ENCODE data around the gene ZNF273. TPM values are rescaled to one million over a fixed set of nuclear protein-coding genes. Genes with fewer than 3 reads are reported as not detected.

Gene ZNF273
- total RNA-seq, 4 donors from 2014 or later = 0.29 to 9.3 (median 2.3) TPM

GRCh38 chr7:64863969-64864368 is 39.1 kb upstream of the ZNF273 start:
- DNase-seq (no peak), ATAC-seq (no peak)
- no peaks in the 10 kb centered on the region for H3K36me3 ChIP-seq
- no peaks in the 10 kb centered on the region for H3K4me1 ChIP-seq
- no peak for TF ChIP-seq CTCF (IDR thresholded peaks at IDR 0.05 in 4 of 5, conservative IDR thresholded peaks at IDR 0.05 in 1 of 5)
- TF ChIP-seq POLR2A (IDR thresholded peaks at IDR 0.05) = no peak
- no peaks in the 10 kb centered on the region for H3K27me3 ChIP-seq
- no peak overlapping the region for H3K27ac ChIP-seq
- H3K9me3 ChIP-seq = no peaks in the 10 kb centered on the region
- intact Hi-C loops (cut with DNase I; ENCODE audit: low total_unique reads) (no loop called here), in situ Hi-C loops (cut with MboI; ENCODE audit: low sequenced_read_pairs in 4 of 4) (no loop called here)
- no peak overlapping the region for H3K4me3 ChIP-seq

GRCh38 chr7:64867863-64868440 is 35.1 kb upstream of the ZNF273 start:
- in situ Hi-C loops (cut with MboI; ENCODE audit: low sequenced_read_pairs in 4 of 4) (no loop called here), intact Hi-C loops (cut with DNase I; ENCODE audit: low total_unique reads) (no loop called here)
- TF ChIP-seq CTCF (IDR thresholded peaks at IDR 0.05 in 4 of 5, conservative IDR thresholded peaks at IDR 0.05 in 1 of 5) (no peak), POLR2A (IDR thresholded peaks at IDR 0.05) (no peak)
- no peak overlapping the region for H3K4me3 ChIP-seq
- H3K27ac ChIP-seq = no peak overlapping the region
- no peak for DNase-seq
- H3K27me3 ChIP-seq = no peaks in the 10 kb centered on the region
- ATAC-seq = no peak
- no peaks in the 10 kb centered on the region for H3K36me3 ChIP-seq
- no peaks in the 10 kb centered on the region for H3K4me1 ChIP-seq
- H3K9me3 ChIP-seq = no peaks in the 10 kb centered on the region

- Histone ChIP-seq H3K27me3 (no peaks in the 10 kb centered on the region), H3K36me3 (no peaks in the 10 kb centered on the region), H3K4me1 (no peaks in the 10 kb centered on the region), H3K9me3 (no peaks in the 10 kb centered on the region), H3K27ac (no peak overlapping the region), H3K4me3 (no peak overlapping the region)
- TF ChIP-seq CTCF (IDR thresholded peaks at IDR 0.05 in 4 of 5, conservative IDR thresholded peaks at IDR 0.05 in 1 of 5) (no peak), POLR2A (IDR thresholded peaks at IDR 0.05) (no peak)
- no peak for ATAC-seq
- DNase-seq = no peak
- intact Hi-C loops (cut with DNase I; ENCODE audit: low total_unique reads) = no loop called here
- in situ Hi-C loops (cut with MboI; ENCODE audit: low sequenced_read_pairs in 4 of 4) = no loop called here
Observed at GRCh38 chr7:64868499-64868898, 34.6 kb upstream of the ZNF273 start.

- no peaks in the 10 kb centered on the region for H3K27me3 ChIP-seq
- in situ Hi-C loops (cut with MboI; ENCODE audit: low sequenced_read_pairs in 4 of 4) = no loop called here
- no peak for TF ChIP-seq CTCF (IDR thresholded peaks at IDR 0.05 in 4 of 5, conservative IDR thresholded peaks at IDR 0.05 in 1 of 5)
- TF ChIP-seq POLR2A (IDR thresholded peaks at IDR 0.05) = no peak
- no peaks in the 10 kb centered on the region for H3K4me1 ChIP-seq
- DNase-seq (no peak), ATAC-seq (no peak)
- no peak overlapping the region for H3K27ac ChIP-seq
- no peak overlapping the region for H3K4me3 ChIP-seq
- intact Hi-C loops (cut with DNase I; ENCODE audit: low total_unique reads) = no loop called here
- no peaks in the 10 kb centered on the region for H3K9me3 ChIP-seq
- H3K36me3 ChIP-seq = no peaks in the 10 kb centered on the region
Observed at GRCh38 chr7:64869121-64869725, 33.9 kb upstream of the ZNF273 start.
